Measurements from ENCODE around the gene ZDHHC20. TPM values are rescaled to one million over a fixed set of nuclear protein-coding genes. Genes with fewer than 3 reads are reported as not detected.
A peak's percentile ranks its signal among the peaks of the same experiment; 100 is the strongest.

ZDHHC20 gene
- total RNA-seq, 1 donor from 2014 or later = 50.6 TPM

GRCh38 chr13:21364916-21365315 is 94.2 kb downstream of the ZDHHC20 start:
- H3K9me3 Mint-ChIP-seq (ENCODE audit: unreplicated experiment) = peaks cover 16% of the 10 kb centered on the region
- no peaks in the 10 kb centered on the region for H3K36me3 Mint-ChIP-seq (ENCODE audit: unreplicated experiment)
- TF ChIP-seq, protein P1, sequence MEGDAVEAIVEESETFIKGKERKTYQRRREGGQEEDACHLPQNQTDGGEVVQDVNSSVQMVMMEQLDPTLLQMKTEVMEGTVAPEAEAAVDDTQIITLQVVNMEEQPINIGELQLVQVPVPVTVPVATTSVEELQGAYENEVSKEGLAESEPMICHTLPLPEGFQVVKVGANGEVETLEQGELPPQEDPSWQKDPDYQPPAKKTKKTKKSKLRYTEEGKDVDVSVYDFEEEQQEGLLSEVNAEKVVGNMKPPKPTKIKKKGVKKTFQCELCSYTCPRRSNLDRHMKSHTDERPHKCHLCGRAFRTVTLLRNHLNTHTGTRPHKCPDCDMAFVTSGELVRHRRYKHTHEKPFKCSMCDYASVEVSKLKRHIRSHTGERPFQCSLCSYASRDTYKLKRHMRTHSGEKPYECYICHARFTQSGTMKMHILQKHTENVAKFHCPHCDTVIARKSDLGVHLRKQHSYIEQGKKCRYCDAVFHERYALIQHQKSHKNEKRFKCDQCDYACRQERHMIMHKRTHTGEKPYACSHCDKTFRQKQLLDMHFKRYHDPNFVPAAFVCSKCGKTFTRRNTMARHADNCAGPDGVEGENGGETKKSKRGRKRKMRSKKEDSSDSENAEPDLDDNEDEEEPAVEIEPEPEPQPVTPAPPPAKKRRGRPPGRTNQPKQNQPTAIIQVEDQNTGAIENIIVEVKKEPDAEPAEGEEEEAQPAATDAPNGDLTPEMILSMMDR (IDR thresholded peaks at IDR 0.05) = no peak
- H3K27me3 Mint-ChIP-seq (ENCODE audit: unreplicated experiment) = no peaks in the 10 kb centered on the region
- H3K4me1 Mint-ChIP-seq (ENCODE audit: unreplicated experiment) = no peaks in the 10 kb centered on the region
- H3K4me3 Mint-ChIP-seq (ENCODE audit: unreplicated experiment) = no peak overlapping the region
- DNase-seq (ENCODE audit: extremely low spot score, unreplicated experiment) = no peak
- no peak overlapping the region for H3K27ac Mint-ChIP-seq (ENCODE audit: unreplicated experiment)

DNA sequence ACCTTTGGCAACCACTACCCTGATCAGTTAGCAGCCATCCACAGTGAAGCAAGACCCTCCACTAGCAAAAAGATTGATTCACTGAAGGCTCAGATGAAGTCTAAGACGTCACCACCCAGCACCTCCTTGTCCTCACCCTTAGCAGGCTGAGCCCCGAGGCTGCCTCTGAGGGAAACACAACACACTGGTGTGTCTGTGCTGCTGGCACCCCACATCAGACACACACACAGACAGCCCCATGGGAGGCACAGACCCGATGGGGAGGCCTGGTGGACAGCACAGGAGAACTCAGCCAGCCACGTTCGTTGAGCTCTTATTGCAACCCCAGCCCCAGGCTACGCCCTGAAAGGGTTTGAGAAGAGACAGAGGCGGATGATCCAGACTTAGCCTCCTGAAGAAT is 94.7 kb downstream of the ZDHHC20 start:
- Mint-ChIP-seq H3K27me3 (ENCODE audit: unreplicated experiment) (no peaks in the 10 kb centered on the region), H3K9me3 (ENCODE audit: unreplicated experiment) (peaks cover 16% of the 10 kb centered on the region), H3K4me3 (ENCODE audit: unreplicated experiment) (no peak overlapping the region), H3K4me1 (ENCODE audit: unreplicated experiment) (no peaks in the 10 kb centered on the region), H3K36me3 (ENCODE audit: unreplicated experiment) (no peaks in the 10 kb centered on the region), H3K27ac (ENCODE audit: unreplicated experiment) (no peak overlapping the region)
- TF ChIP-seq, protein P1 (IDR thresholded peaks at IDR 0.05) = no peak
- no peak for DNase-seq (ENCODE audit: extremely low spot score, unreplicated experiment)

GRCh38 chr13:21362741-21363140 is 96.4 kb downstream of the ZDHHC20 start:
- no peak overlapping the region for H3K27ac Mint-ChIP-seq (ENCODE audit: unreplicated experiment)
- no peaks in the 10 kb centered on the region for H3K4me1 Mint-ChIP-seq (ENCODE audit: unreplicated experiment)
- H3K27me3 Mint-ChIP-seq (ENCODE audit: unreplicated experiment) = no peaks in the 10 kb centered on the region
- TF ChIP-seq, protein P1 (IDR thresholded peaks at IDR 0.05) = no peak
- no peak for DNase-seq (ENCODE audit: extremely low spot score, unreplicated experiment)
- no peak overlapping the region for H3K4me3 Mint-ChIP-seq (ENCODE audit: unreplicated experiment)
- peaks cover 16% of the 10 kb centered on the region for H3K9me3 Mint-ChIP-seq (ENCODE audit: unreplicated experiment)
- H3K36me3 Mint-ChIP-seq (ENCODE audit: unreplicated experiment) = no peaks in the 10 kb centered on the region

DNA sequence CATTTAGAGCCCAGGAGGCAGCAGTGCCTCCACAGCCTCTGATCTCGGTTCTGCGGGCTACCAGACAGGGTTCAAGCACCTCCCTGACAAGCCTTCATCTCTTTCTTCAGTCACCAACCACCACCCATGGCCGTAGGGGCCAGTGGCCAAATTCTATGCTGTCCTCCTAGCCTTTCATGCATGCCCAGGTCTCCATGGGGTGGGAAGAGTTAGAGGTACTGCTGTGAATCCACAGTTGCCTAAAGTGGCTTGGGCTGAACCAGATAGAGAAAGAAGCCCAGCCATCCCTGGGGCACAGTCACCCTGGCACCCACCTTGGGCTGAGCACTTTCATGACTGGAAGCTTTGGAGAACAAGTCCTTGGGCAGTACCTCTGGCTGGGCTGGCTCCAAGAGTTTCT is 97.4 kb downstream of the ZDHHC20 start:
- no peak overlapping the region for H3K4me3 Mint-ChIP-seq (ENCODE audit: unreplicated experiment)
- peaks cover 16% of the 10 kb centered on the region for H3K9me3 Mint-ChIP-seq (ENCODE audit: unreplicated experiment)
- no peak overlapping the region for H3K27ac Mint-ChIP-seq (ENCODE audit: unreplicated experiment)
- TF ChIP-seq, protein P1 (IDR thresholded peaks at IDR 0.05) = no peak
- H3K4me1 Mint-ChIP-seq (ENCODE audit: unreplicated experiment) = no peaks in the 10 kb centered on the region
- DNase-seq (ENCODE audit: extremely low spot score, unreplicated experiment) = peak; percentile 66
- H3K27me3 Mint-ChIP-seq (ENCODE audit: unreplicated experiment) = no peaks in the 10 kb centered on the region
- no peaks in the 10 kb centered on the region for H3K36me3 Mint-ChIP-seq (ENCODE audit: unreplicated experiment)

GRCh38 chr13:21361123-21361522 is 98.0 kb downstream of the ZDHHC20 start:
- DNase-seq (ENCODE audit: extremely low spot score, unreplicated experiment) = peak; percentile 71
- H3K4me3 Mint-ChIP-seq (ENCODE audit: unreplicated experiment) = no peak overlapping the region
- no peaks in the 10 kb centered on the region for H3K27me3 Mint-ChIP-seq (ENCODE audit: unreplicated experiment)
- peaks cover 16% of the 10 kb centered on the region for H3K9me3 Mint-ChIP-seq (ENCODE audit: unreplicated experiment)
- no peaks in the 10 kb centered on the region for H3K36me3 Mint-ChIP-seq (ENCODE audit: unreplicated experiment)
- H3K27ac Mint-ChIP-seq (ENCODE audit: unreplicated experiment) = no peak overlapping the region
- no peaks in the 10 kb centered on the region for H3K4me1 Mint-ChIP-seq (ENCODE audit: unreplicated experiment)
- TF ChIP-seq, protein P1 (IDR thresholded peaks at IDR 0.05) = no peak
